G401 (cell line): ENCODE data around the gene CEPT1. TPM values are rescaled to one million over a fixed set of nuclear protein-coding genes. Genes with fewer than 3 reads are reported as not detected.
"Not testable (repeated sequence)": the region's sequence is repeated elsewhere in the genome, so short reads cannot be mapped to it uniquely, and the experiment has no call there.

Experiments
- DNase-seq: peaks from one replicate; pipeline ENCODE4 v3.0.0-alpha.2; 2015; ENCODE audit warnings: low spot score
- in situ Hi-C: cut with HindIII; loops from 2 replicates; pipeline ENCODE4 v1.10.0; 2016; ENCODE audit warnings: low sequenced_read_pairs, mixed read lengths
- total RNA-seq: library from RNA; depleted of rRNA; stranded (reverse); fragments of >200 nt; shearing (Covaris generic); gene quantifications from 2 replicates; pipeline ENCODE4 v1.2.3, GENCODE V29; 2014

CEPT1 gene
- total RNA-seq, 1 experiment from 2014 or later: 23.8 TPM

GRCh38 chr1:111204201-111204982, 64.4 kb downstream of the CEPT1 start:
- no peak for DNase-seq
- in situ Hi-C loops: no loop called here

GRCh38 chr1:111204983-111205713, 65.1 kb downstream of the CEPT1 start:
- in situ Hi-C loops: no loop called here
- DNase-seq: no peak

GRCh38 chr1:111205714-111206050, 65.7 kb downstream of the CEPT1 start:
- in situ Hi-C loops: no loop called here
- DNase-seq: no peak

- in situ Hi-C loops: no loop called here
- no peak for DNase-seq
Measured at GRCh38 chr1:111208921-111209320, 68.9 kb downstream of the CEPT1 start.

DNA sequence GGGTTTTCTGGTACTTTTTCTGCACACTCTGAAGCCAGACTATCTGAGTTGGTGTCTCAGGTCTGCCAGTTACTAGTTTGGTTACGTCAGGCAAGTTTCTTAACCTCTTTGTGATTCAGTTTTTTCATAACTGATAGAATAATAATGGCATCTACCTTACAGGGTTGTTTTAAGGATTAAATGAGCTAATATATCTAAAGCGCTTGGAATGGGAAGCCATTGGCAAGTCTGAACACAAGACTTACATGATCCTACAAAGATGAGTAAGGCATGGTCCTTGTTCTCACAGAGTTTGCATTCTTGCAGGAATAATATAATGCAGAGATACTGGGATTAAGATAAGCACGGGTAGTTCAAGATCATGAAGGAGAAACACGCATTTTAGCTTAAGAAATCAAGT, 69.6 kb downstream of the CEPT1 start:
- no peak for DNase-seq
- in situ Hi-C loops: no loop called here

GRCh38 chr1:111211921-111212320, 71.9 kb downstream of the CEPT1 start:
- in situ Hi-C loops: no loop called here
- no peak for DNase-seq

DNA sequence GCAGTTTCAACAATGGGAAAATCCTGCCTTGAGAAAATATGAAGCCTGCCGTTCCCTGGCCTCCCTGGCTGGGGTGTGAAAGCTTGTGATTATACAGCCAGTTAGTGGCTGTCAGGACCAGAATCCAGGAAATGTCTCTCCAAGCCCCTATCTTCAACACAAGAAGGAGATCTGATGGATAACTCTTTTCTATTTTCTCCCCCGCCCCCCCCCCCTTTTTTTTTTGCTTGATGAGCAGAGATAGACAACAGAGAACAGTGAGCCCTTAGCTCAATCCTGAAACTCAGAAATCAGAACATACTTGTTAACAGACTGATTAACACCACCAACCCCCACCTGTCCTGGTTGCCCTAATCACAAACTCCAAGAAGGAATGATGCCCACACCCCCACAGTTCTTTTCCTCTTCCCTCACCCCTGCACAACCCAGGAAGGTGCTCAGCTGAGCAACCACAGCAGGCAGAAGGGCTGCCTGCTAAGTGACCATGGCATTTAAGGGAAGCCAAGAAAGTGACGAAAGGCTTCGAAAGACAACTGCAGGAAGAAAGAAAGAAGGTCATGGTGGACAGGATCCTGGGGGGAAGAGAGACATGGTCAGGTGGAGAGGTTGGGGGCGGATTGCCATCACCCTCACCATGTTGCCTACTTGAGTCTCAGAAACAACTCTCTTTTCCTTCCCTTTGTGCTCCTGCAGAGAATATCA, 72.8 kb downstream of the CEPT1 start:
- in situ Hi-C loops: no loop called here
- DNase-seq: no peak

- DNase-seq: no peak
- in situ Hi-C loops: no loop called here
Measured at GRCh38 chr1:111213412-111213811, 73.4 kb downstream of the CEPT1 start.

DNA sequence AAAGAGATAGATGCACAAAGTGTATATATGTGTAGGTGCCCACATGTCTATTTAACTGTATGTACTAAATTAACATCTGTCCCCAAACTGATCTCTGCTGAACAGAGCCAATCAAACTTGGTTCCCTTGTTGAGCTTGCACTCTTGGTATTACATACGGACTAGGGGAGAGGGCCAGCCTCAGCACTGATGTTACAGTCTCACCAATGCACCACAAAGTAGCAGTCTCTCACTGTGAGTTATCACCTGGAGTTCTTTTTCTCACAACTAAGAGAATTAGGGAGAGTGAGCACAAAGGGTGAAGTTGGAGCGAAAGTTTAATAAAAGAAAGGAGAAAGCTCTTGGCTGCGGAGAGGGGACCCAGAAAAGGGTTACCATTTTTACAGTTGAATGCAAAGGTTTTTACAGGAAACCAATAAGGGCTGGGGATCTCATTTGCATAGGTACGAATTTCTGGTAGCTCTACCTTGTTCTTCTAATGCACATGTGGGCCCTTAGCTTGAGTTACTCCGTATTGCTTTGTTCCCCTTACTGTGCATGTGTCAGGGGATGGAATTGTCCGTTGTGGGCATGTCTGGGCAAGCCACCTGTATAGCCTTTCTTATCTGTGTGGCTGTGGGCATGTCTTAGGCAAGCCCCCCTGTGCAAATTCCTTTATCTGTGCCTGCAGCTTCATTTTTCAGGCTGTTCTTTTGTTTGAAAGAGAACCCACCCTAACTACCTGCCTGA, 74.2 kb downstream of the CEPT1 start:
- in situ Hi-C loops: no loop called here
- DNase-seq: no peak

- in situ Hi-C loops: no loop called here
Measured at GRCh38 chr1:111214884-111215283, 74.9 kb downstream of the CEPT1 start.

DNA sequence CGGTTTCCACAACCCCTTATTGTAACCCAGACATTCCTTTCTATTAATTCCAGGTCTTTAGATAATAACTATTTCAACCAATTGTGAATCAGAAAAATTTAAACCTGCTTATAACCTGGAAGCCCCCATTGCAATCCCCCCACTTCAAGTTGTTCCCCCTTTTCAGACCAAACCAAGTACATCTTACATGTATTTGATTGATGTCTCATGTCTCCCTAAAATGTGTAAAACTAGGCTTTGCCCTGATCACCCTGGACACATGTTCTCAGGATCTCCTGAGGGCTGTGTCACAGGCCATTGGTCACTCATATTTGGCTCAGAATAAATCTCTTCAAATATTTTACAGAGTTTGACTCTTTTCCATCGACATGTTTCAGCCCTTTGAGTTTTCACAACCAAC, 75.3 kb downstream of the CEPT1 start:
- in situ Hi-C loops, DNase-seq: not testable (repeated sequence)

More at GRCh38 chr1:111214884-111215283, 74.9 kb downstream of the CEPT1 start:
- no peak for DNase-seq

- no peak for DNase-seq
- in situ Hi-C loops: no loop called here
Measured at GRCh38 chr1:111216751-111217150, 76.7 kb downstream of the CEPT1 start.

DNA sequence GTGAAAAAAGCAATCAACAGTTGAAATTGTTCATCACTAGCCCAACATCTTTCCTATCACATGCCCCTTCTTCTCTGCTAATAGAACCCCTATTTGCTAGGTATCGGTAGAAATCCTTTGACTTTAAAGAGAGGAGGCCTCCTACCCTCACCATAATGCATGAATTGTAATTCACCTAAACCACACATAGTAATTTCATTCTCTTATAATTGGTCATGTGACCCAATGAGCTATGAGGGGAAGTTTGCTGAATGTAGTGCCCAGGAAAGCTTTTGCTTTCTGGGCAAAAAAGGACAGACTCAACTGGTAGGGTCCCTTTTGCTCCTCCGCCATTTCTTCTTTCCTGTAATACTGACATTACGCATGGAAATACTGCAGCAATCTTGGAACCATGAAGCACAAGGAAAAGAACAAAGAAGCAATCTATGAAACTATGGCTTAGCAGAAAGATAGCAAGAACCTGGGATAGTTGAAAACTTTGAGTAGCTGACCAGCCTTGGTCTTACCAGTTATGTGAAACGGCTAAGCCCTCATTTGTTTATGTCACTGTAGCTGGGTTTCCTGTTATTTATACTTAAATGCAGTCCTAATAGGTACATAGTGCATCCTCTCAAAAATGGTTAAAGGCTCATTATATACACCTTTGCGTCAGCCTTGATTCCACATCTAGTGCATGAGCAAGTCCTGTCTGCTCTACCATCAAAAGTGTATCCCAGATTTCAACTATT, 77.3 kb downstream of the CEPT1 start:
- in situ Hi-C loops: no loop called here
- DNase-seq: no peak

DNA sequence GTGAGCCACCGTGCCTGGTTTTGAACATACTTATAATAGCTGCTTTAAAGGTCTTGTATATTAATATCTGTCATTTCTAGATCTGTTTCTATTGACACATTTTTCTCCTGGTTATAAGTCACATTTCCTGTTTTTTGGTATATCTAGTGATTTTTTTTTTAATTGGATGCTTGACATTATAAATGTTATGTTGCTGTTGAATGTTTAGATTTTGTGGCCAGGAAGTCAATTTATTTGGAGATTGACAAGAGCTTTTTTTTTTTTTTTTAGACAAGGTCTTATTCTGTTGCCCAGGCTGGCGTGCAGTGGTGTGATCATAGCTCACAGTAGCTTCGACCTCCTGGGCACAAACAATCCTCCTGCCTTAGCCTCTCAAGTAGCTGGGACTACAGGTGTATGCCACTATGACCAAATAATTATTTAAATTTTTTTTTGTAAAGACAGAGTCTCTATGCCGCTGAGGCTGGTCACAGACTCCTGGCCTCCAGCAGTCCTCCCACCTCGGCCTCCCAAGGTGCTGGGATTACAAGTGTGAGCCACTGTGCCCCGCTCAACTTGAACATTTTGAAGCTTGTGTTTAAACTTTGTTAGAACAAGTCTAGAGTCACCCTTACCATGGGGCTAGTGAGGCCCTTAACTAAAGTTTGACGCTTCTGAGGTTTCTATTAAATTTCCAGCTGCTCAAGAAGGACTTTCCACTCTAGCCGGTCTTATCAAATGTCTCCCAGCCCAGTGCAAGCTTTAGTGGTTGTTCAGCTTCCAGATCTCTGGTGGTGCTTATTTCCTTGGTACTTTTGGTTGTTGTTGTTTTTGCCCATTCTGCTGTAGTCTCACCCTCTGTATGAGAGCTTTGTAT, 78.9 kb downstream of the CEPT1 start:
- in situ Hi-C loops: no loop called here
- no peak for DNase-seq

DNA sequence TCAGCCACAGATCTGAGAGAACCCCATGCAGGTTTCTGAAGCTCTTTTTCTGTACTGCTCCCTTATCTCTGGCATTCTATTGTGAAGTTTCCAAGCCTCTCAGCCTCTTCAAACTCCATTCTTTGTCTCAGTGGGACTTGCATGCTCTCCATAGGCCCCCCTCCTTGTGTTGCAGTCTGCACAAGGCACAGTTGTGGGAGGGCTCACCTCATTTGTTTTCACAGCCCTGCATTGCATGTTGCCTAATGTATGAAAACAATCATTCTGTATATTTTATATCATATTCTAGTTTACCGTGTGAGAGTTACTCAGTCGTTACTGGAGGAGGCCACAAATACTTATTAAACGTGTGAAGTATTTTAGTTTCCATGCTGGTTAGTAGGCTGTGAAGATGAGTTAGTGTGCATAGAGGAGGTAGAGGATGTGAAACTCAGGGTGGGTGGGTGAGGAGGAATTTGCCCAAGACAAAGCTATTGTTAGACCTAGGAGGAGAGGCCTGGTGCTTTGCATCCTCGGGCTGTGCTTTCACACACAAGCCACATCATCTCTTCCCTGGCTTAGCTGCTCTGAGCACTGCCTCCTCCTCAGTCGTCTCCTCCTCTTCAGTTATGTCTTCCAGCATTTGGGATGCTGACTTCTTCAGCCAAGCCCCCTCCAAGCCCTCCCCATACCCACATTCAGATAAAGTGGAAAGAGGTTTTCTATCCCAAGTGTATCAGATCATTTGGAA, 79.7 kb downstream of the CEPT1 start:
- in situ Hi-C loops: no loop called here
- DNase-seq: no peak

DNA sequence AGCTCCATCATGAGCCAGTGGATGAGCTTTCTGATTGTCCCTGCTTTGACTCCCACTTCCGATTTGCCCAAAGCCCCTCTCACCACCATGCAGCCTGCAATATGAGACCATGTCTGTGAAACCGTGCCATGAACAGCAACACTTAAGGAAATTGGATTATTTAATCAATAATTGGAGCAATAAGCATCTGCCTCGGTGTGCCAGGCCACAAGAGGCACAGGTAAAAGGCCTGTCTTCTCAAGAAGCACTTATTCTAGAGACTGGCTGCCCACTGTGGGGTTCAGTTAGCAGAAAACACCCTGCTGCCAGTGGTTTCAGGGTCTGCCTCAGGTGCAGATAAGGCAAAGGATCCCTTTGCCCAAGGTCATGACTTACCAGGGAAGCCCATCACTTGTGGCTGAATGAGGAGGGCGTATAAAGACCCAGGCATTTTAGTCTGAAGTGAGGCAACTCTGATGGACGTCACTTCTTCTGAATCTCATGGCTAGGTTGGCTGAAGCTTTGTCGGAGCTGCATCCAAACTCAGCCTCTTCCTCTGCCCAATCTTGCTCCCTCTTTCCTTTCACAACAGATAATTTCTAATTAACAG, 80.4 kb downstream of the CEPT1 start:
- in situ Hi-C loops: no loop called here
- DNase-seq: no peak

DNA sequence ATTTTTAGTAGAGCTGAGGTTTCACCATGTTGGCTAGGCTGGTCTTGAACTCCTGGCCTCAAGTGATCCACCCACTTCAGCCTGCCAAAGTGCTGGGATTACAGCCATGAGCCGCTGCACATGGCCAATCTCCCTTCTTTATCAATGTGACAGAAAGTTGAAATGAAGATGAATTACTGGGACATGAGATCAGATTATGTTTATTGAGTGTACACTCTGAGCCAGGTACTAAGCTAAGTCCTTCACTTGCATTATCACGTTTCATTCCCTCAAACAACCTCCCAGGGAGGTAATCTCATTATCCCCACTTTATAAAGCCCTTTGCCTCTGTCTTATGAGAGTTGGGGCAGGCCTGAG, 81.2 kb downstream of the CEPT1 start:
- in situ Hi-C loops: no loop called here
- DNase-seq: no peak
